Measurements from ENCODE around the gene AGK.

AGK gene

DNA sequence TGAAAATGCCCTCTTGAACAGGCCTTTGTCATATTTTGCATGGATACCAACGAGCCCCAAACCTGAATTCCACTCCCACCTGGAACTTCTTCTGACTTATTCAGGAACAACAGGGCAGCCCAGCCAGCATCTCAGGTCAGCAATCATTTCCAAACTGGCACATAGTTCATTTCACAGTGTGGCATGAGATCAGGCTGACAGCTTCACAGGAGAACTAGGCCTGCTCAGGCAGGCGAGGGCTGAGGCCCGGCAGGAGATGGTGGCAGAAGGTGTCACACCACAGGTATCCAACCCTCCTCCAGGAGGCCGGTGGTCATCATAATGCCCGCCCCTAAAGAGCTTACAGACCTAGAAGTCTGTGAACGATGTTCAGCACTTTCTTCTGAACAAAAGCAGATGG is 108.3 kb downstream of the AGK start:
- H3K4me3 ChIP-seq (ENCODE audit: low read depth, low read length), result no peak overlapping the region
- TF ChIP-seq, protein P1, sequence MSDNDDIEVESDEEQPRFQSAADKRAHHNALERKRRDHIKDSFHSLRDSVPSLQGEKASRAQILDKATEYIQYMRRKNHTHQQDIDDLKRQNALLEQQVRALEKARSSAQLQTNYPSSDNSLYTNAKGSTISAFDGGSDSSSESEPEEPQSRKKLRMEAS (IDR thresholded peaks at IDR 0.05; ENCODE audit: low read depth, low read length), result no peak
- TF ChIP-seq POLR2A (IDR thresholded peaks at IDR 0.05; ENCODE audit: extremely low read depth, insufficient read length), result no peak
- TF ChIP-seq MYC (IDR thresholded peaks at IDR 0.05; ENCODE audit: low read depth, low read length), result no peak
- TF ChIP-seq, protein P2, sequence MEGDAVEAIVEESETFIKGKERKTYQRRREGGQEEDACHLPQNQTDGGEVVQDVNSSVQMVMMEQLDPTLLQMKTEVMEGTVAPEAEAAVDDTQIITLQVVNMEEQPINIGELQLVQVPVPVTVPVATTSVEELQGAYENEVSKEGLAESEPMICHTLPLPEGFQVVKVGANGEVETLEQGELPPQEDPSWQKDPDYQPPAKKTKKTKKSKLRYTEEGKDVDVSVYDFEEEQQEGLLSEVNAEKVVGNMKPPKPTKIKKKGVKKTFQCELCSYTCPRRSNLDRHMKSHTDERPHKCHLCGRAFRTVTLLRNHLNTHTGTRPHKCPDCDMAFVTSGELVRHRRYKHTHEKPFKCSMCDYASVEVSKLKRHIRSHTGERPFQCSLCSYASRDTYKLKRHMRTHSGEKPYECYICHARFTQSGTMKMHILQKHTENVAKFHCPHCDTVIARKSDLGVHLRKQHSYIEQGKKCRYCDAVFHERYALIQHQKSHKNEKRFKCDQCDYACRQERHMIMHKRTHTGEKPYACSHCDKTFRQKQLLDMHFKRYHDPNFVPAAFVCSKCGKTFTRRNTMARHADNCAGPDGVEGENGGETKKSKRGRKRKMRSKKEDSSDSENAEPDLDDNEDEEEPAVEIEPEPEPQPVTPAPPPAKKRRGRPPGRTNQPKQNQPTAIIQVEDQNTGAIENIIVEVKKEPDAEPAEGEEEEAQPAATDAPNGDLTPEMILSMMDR (IDR thresholded peaks at IDR 0.05; ENCODE audit: low read depth, low read length), result no peak
- DNase-seq (ENCODE audit: low read depth), result no peak

DNA sequence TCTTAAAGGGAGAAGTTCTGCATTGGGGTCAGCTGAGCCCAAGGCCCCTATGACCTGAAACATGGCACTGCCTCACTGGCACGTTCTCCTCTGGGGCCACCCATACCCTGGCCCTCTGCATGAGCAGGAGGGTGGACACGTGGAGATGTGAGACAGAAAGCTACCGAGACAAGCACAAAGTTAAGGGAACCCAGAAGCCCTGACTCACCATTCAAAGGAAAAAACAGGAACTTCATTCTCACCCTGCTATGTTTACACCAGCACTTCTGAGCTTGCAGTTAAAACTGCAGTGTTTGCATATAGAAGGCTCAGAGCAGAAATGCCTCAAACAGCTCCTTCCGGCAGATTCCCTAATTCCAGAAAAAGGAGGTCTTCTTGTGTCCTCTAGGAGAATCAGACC is 109.0 kb downstream of the AGK start:
- no peak overlapping the region for H3K4me3 ChIP-seq (ENCODE audit: low read depth, low read length)
- TF ChIP-seq, protein P1 (IDR thresholded peaks at IDR 0.05; ENCODE audit: low read depth, low read length), result peak; percentile 94
- no peak for TF ChIP-seq POLR2A (IDR thresholded peaks at IDR 0.05; ENCODE audit: extremely low read depth, insufficient read length)
- peak; percentile 88 for TF ChIP-seq MYC (IDR thresholded peaks at IDR 0.05; ENCODE audit: low read depth, low read length)
- peak; percentile 85 for DNase-seq (ENCODE audit: low read depth)

DNA sequence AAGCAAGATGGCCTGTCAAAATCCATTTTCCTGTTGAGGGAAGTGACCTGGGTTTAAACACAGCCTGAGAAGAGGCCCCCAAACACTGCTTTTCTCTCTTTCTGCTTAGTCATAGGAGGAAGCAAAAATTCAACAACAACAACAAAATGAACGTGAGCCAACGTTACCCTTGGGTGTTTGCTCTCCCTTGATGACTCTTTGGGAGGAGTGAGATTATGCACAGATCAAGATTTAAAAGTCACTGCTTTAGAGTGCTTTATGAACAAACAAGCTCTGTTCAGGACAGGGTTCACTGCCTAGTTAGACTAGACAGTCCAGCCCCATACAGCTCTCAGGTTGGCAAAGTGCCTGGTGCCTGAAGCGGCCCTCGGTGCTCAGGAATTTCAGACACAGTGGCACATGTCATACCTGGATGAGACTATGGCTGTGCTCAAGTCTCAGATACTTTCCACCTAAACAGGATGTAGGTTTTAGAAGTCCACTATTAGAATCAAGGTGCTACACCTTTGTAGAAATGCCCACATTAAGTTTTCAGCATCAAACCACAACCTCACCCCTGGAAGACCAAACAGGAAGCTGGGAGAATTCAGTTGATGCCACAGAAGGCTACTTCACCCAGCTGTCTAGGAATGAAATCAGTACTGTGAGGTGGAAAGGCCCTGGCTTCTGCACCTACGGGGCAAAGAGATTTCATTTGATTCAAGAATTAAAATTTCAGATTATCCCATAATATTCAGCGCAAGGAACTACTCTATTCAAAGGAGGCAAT is 112.1 kb downstream of the AGK start:
- DNase-seq (ENCODE audit: low read depth), result peak; percentile 36
- no peak overlapping the region for H3K4me3 ChIP-seq (ENCODE audit: low read depth, low read length)
- TF ChIP-seq POLR2A (IDR thresholded peaks at IDR 0.05; ENCODE audit: extremely low read depth, insufficient read length), result no peak
- no peak for TF ChIP-seq MYC (IDR thresholded peaks at IDR 0.05; ENCODE audit: low read depth, low read length)
- TF ChIP-seq, protein P1 (IDR thresholded peaks at IDR 0.05; ENCODE audit: low read depth, low read length), result no peak
- TF ChIP-seq, protein P2 (IDR thresholded peaks at IDR 0.05; ENCODE audit: low read depth, low read length), result no peak

DNA sequence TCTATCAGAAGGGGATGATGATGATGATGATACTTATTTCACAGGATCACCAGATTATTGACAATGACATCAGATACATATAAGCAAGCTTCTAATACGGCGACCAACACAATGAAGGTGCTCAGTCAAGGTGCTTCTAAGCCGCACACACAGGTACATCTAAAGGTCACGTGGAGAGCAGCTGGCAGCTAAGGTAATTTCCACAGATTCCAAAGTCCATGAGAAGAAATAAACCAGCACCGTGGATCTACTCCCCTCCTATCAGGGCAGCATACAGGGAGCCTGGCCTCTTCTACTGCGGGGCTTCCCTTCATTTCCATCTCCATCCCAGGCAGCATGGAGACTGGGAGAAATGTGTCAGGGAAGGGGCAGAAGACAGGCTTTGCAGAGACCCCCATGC is 113.2 kb downstream of the AGK start:
- no peak overlapping the region for H3K4me3 ChIP-seq (ENCODE audit: low read depth, low read length)
- DNase-seq (ENCODE audit: low read depth), result no peak
- TF ChIP-seq, protein P2 (IDR thresholded peaks at IDR 0.05; ENCODE audit: low read depth, low read length), result no peak
- TF ChIP-seq MYC (IDR thresholded peaks at IDR 0.05; ENCODE audit: low read depth, low read length) (no peak), POLR2A (IDR thresholded peaks at IDR 0.05; ENCODE audit: extremely low read depth, insufficient read length) (no peak)
- TF ChIP-seq, protein P1 (IDR thresholded peaks at IDR 0.05; ENCODE audit: low read depth, low read length), result no peak

DNA sequence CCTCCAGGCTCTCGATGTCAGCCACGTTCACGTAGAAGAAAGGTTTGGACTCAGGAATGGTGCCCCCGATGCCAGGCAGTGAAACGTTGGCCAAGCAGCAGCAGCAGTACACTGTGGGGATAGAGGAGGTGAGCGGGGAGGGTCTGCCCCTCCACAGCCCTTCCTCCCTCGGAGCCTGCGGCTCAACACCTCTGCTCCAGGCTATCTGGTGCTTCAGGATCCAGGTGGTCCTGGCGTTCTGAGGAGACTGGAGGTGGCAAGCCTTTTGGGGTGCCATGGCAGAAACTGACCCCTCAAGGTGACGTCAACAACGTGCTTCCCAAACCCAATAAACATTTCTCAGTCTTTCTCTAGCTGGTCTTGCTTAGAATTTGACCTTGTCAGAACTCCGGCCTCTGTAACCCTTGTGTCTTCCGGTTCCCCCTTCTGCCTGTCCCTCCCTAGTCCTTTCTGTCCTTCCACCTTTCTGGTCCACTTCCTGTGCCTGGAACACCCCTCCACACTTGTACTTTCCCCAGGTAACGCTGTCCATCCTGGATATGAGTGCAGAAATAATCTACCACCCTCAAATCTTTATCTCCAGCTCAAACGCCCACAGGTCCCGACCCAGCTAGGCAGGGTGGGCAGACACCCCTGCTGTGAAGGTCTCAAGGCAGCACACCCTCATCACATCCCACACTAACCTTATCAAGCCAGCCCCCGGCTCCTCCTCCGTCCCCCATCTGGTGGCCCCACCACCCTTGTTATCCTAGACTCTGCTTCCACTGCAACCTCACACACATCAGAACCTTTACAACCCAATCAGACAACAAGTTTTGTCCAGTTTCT is 114.2 kb downstream of the AGK start:
- H3K4me3 ChIP-seq (ENCODE audit: low read depth, low read length), result no peak overlapping the region
- DNase-seq (ENCODE audit: low read depth), result no peak
- TF ChIP-seq, protein P1 (IDR thresholded peaks at IDR 0.05; ENCODE audit: low read depth, low read length), result no peak
- TF ChIP-seq POLR2A (IDR thresholded peaks at IDR 0.05; ENCODE audit: extremely low read depth, insufficient read length), result no peak
- no peak for TF ChIP-seq MYC (IDR thresholded peaks at IDR 0.05; ENCODE audit: low read depth, low read length)
- TF ChIP-seq, protein P2 (IDR thresholded peaks at IDR 0.05; ENCODE audit: low read depth, low read length), result no peak

DNA sequence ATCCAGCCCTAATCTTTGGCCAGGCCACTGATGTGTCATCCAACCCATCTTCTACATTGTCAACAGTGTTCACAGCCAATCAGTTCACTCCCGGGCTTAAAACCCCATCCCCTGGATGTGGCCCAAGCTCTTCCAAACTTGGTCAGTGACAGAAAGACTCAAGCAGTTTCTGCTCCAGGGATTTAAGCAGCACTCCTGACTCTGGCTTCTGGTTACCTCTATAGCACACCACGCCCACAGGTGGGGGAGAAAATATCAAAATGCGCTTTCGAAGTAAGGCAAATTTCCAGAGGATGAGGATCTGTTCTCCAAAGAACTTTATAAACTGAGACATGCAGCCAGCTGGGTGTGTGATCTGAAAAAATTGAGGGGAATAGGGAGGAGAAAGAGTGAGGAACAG is 114.9 kb downstream of the AGK start:
- DNase-seq (ENCODE audit: low read depth), result no peak
- H3K4me3 ChIP-seq (ENCODE audit: low read depth, low read length), result no peak overlapping the region
- TF ChIP-seq MYC (IDR thresholded peaks at IDR 0.05; ENCODE audit: low read depth, low read length), result no peak
- TF ChIP-seq, protein P2 (IDR thresholded peaks at IDR 0.05; ENCODE audit: low read depth, low read length), result no peak
